ENCODE measurements around the gene OR2V1.
"Not testable (repeated sequence)": the region's sequence is repeated elsewhere in the genome, so short reads cannot be mapped to it uniquely, and the experiment has no call there.

The OR2V1 gene

GRCh38 chr5:181130832-181131496 is at the start of gene OR2V1:
Gene OR2V1 (minus strand): TSS chr5:181131169. CDS start chr5:181125304, 5,865 bp downstream.
- DNase-seq: no peak

- not testable (repeated sequence) for DNase-seq
Measured at GRCh38 chr5:181177559-181177958, 46.6 kb upstream of the OR2V1 start.

GRCh38 chr5:181176254-181176952 is 45.4 kb upstream of the OR2V1 start:
- DNase-seq: no peak

GRCh38 chr5:181173420-181174342 is 42.7 kb upstream of the OR2V1 start:
- no peak for DNase-seq

- no peak for DNase-seq
Measured at GRCh38 chr5:181173027-181173419, 42.1 kb upstream of the OR2V1 start.

GRCh38 chr5:181171782-181172181 is 40.8 kb upstream of the OR2V1 start:
- no peak for DNase-seq

- DNase-seq: no peak
Measured at GRCh38 chr5:181170996-181171395, 40.0 kb upstream of the OR2V1 start.

- no peak for DNase-seq
Measured at GRCh38 chr5:181170237-181170825, 39.4 kb upstream of the OR2V1 start.

- DNase-seq: not testable (repeated sequence)
Measured at GRCh38 chr5:181169459-181170236, 38.7 kb upstream of the OR2V1 start.

- DNase-seq: no peak
Measured at GRCh38 chr5:181168595-181169118, 37.7 kb upstream of the OR2V1 start.

- no peak for DNase-seq
Measured at GRCh38 chr5:181167814-181168488, 37.0 kb upstream of the OR2V1 start.

- no peak for DNase-seq
Measured at GRCh38 chr5:181166812-181167733, 36.1 kb upstream of the OR2V1 start.

- DNase-seq: no peak
Measured at GRCh38 chr5:181164076-181164952, 33.3 kb upstream of the OR2V1 start.

- peak; percentile 37 for DNase-seq
Measured at GRCh38 chr5:181163487-181164075, 32.6 kb upstream of the OR2V1 start.

GRCh38 chr5:181161534-181162175 is 30.7 kb upstream of the OR2V1 start:
- no peak for DNase-seq

- not testable (repeated sequence) for DNase-seq
Measured at GRCh38 chr5:181160755-181161533, 30.0 kb upstream of the OR2V1 start.

- no peak for DNase-seq
Measured at GRCh38 chr5:181160152-181160754, 29.3 kb upstream of the OR2V1 start.
